CD4-positive, alpha-beta T cell (primary cell): Measurements from ENCODE around the gene EID2. TPM values are rescaled to one million over a fixed set of nuclear protein-coding genes. Genes with fewer than 3 reads are reported as not detected.

Source experiments
- ATAC-seq: fragments of 200-7000 bp; cut with Tn5 transposase; one replicate; pipeline ENCODE4 v1.10.0; 2022; ENCODE audit warnings: mild to moderate bottlenecking; ENCODE audit not compliant: poor library complexity
- CTCF ChIA-PET: fragments of 350-600 bp; sonication (Branson Sonifier 250); formaldehyde crosslinking; loops from one replicate; lab custom pipeline; 2021; ENCODE audit warnings: antibody characterized with exemption, inconsistent platforms; lab: Charles Lee
- POLR2A ChIA-PET: fragments of 350-600 bp; sonication (Branson Sonifier 250); formaldehyde crosslinking; loops from one replicate; lab custom pipeline; 2021; ENCODE audit warnings: antibody characterized with exemption, inconsistent platforms; lab: Charles Lee
- DNase-seq, 14 experiments: peaks; one replicate each; pipeline ENCODE4 v3.0.0-alpha.2; 2013 to 2020; ENCODE audit warnings: mixed read lengths in 2 of 14
- H3K27ac ChIP-seq, 2 donors: one replicate each; pipeline versions ENCODE4 v1.5.1 to v1.7.0; 2013; ENCODE audit warnings: low read length in 2 of 2, low read depth in 1 of 2, mild to moderate bottlenecking in 1 of 2
- H3K27me3 ChIP-seq, 2 experiments: 1 replicate in 1 of 2; 2 replicates in 1 of 2; pipeline versions ENCODE4 v1.6.1 to v1.7.0; 2013; ENCODE audit warnings: low read length in 2 of 2, control low read depth in 1 of 2, mild to moderate bottlenecking in 1 of 2, moderate library complexity in 1 of 2; ENCODE audit not compliant: insufficient read depth in 2 of 2, control insufficient read depth in 1 of 2
- H3K36me3 ChIP-seq: one replicate; pipeline ENCODE4 v1.6.1; 2013; ENCODE audit warnings: low read length, control low read depth; ENCODE audit not compliant: insufficient read depth
- H3K4me1 ChIP-seq: one replicate; pipeline ENCODE4 v1.6.1; 2013; ENCODE audit warnings: low read length, control low read depth; ENCODE audit not compliant: insufficient read depth
- H3K4me3 ChIP-seq: one replicate; pipeline ENCODE4 v1.5.1; 2013; ENCODE audit warnings: mild to moderate bottlenecking, low read length, moderate library complexity
- H3K9me3 ChIP-seq, 2 experiments: 1 replicate in 1 of 2; 2 replicates in 1 of 2; pipeline versions ENCODE4 v1.6.1 to v1.7.0; 2013; ENCODE audit warnings: low read length in 2 of 2, mild to moderate bottlenecking in 2 of 2, control low read depth in 1 of 2, moderate library complexity in 1 of 2; ENCODE audit not compliant: control insufficient read depth in 1 of 2, insufficient read depth in 1 of 2
- H3K27ac Mint-ChIP-seq: one replicate; pipeline ENCODE4 v1.8.0; 2020; ENCODE audit warnings: mixed read lengths
- H3K27me3 Mint-ChIP-seq: one replicate; pipeline ENCODE4 v1.8.0; 2021; ENCODE audit warnings: mixed read lengths
- H3K36me3 Mint-ChIP-seq: one replicate; pipeline ENCODE4 v1.8.0; 2021; ENCODE audit warnings: low read depth, mixed read lengths
- H3K4me1 Mint-ChIP-seq: one replicate; pipeline ENCODE4 v1.8.0; 2021; ENCODE audit warnings: low read depth, mixed read lengths
- H3K4me3 Mint-ChIP-seq: one replicate; pipeline ENCODE4 v1.8.0; 2020; ENCODE audit warnings: mild to moderate bottlenecking, mixed read lengths
- H3K9me3 Mint-ChIP-seq: one replicate; pipeline ENCODE4 v1.8.0; 2020; ENCODE audit warnings: mixed read lengths
- CTCF ChIP-seq: fragments of 200-600 bp; IDR thresholded peaks from one replicate; pipeline ENCODE4 v1.8.0; 2022; ENCODE audit warnings: antibody characterized with exemption, mild to moderate bottlenecking
- intact Hi-C, 2 experiments: fragments of 100-400 bp; cut with DNase I in 1 of 2; cut with micrococcal nuclease in 1 of 2; formaldehyde crosslinking; loops; one replicate each; pipeline versions ENCODE4 v1.15.1 to v1.9.0; 2023 to 2025; cut with DNase I, micrococcal nuclease
- total RNA-seq, 174 experiments: library from RNA in 2 of 174; stranded (reverse) in 2 of 174; gene quantifications; one replicate each; pipeline ENCODE4 v1.2.3 and lab custom pipeline; 2021 to 2026

EID2 gene
- total RNA-seq, 2 experiments from 2014 or later, result 17.2 to 18.1 TPM

DNA sequence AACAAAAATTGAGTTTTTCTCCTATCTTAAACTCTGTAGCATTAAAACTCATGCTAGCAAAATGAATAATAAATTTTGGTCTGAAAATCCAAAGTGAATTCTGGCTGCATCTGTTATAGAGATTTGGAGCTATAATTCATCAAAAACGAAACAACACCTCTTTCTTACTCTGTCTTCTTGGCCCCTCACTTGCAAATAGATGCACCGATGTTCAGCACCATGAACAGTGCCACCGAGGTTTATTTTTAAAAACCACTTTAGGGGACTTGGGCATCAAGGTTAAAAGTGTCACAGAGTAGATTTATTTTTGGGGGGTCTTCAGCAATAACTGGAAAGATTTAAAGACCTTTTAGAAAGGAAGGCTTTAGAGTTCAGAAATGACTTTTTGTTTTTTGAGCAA, 26.1 kb upstream of the EID2 start:
- Histone ChIP-seq H3K4me1 (no peaks in the 10 kb centered on the region), H3K4me3 (no peak overlapping the region), H3K27me3 (peaks cover 4 to 7% of the 10 kb centered on the region in 2 experiments), H3K27ac (no peak overlapping the region), H3K36me3 (no peaks in the 10 kb centered on the region), H3K9me3 (no peaks in the 10 kb centered on the region)
- no peaks in the 10 kb centered on the region for H3K4me1 Mint-ChIP-seq
- H3K9me3 Mint-ChIP-seq, result no peaks in the 10 kb centered on the region
- no peaks in the 10 kb centered on the region for H3K36me3 Mint-ChIP-seq
- no peak for TF ChIP-seq CTCF
- H3K27ac Mint-ChIP-seq, result no peak overlapping the region
- intact Hi-C loops, result no loop called here
- ATAC-seq (no peak), DNase-seq (no peak)
- POLR2A ChIA-PET, result no interaction called here
- CTCF ChIA-PET, result no interaction called here
- H3K27me3 Mint-ChIP-seq, result peaks cover 12% of the 10 kb centered on the region
- H3K4me3 Mint-ChIP-seq, result no peak overlapping the region

DNA sequence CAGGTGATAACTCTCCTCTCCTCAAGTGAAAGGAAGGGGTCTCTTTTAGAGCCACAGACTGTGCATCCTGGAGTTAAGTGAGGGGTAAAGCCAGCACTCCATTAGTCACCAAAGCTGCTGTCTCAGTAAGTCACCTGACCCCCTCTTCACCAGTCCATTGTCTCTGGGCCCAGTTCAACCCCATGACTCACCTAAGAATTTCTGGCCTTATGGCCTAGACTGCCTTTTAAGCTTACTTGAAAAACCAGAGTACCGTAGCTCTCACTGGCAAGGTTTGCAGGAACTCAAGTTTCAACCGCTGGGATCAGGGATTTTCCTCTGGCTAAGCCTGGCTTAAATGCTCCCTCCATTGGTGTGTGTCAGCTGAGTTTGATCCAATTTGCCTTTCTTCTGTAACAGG, 23.4 kb upstream of the EID2 start:
- no peak overlapping the region for H3K27ac ChIP-seq
- ChIA-PET POLR2A (no interaction called here), CTCF (interaction anchor here (0.6 kb wide), 1 partner anchor 1886 kb away, joined by 3 read pairs; no protein-coding TSS in a partner anchor)
- H3K36me3 ChIP-seq, result no peaks in the 10 kb centered on the region
- no peak for ATAC-seq
- no peak for TF ChIP-seq CTCF
- H3K4me3 ChIP-seq, result no peak overlapping the region
- no peak for DNase-seq
- H3K36me3 Mint-ChIP-seq, result no peaks in the 10 kb centered on the region
- intact Hi-C loops, result no loop called here
- no peaks in the 10 kb centered on the region for H3K27me3 ChIP-seq
- no peak overlapping the region for H3K4me3 Mint-ChIP-seq
- H3K27me3 Mint-ChIP-seq, result no peaks in the 10 kb centered on the region
- no peak overlapping the region for H3K27ac Mint-ChIP-seq
- H3K9me3 ChIP-seq, result no peaks in the 10 kb centered on the region
- peaks cover 10% of the 10 kb centered on the region for H3K4me1 ChIP-seq
- peaks cover 6% of the 10 kb centered on the region for H3K4me1 Mint-ChIP-seq
- no peaks in the 10 kb centered on the region for H3K9me3 Mint-ChIP-seq

GRCh38 chr19:39558624-39559117, 18.7 kb upstream of the EID2 start:
- H3K36me3 Mint-ChIP-seq, result no peaks in the 10 kb centered on the region
- no peaks in the 10 kb centered on the region for H3K9me3 Mint-ChIP-seq
- peak overlapping the region; percentile 80 for H3K27ac Mint-ChIP-seq
- Histone ChIP-seq H3K9me3 (no peaks in the 10 kb centered on the region), H3K4me3 (peak overlapping the region; percentile 36), H3K36me3 (no peaks in the 10 kb centered on the region), H3K4me1 (peaks cover 14% of the 10 kb centered on the region), H3K27ac (peak overlapping the region; percentile 26 to 43), H3K27me3 (no peaks in the 10 kb centered on the region)
- no peaks in the 10 kb centered on the region for H3K27me3 Mint-ChIP-seq
- no peak for TF ChIP-seq CTCF
- peak; percentile 78 for ATAC-seq
- H3K4me3 Mint-ChIP-seq, result peak overlapping the region; percentile 72
- ChIA-PET POLR2A (no interaction called here), CTCF (no interaction called here)
- peaks cover 14% of the 10 kb centered on the region for H3K4me1 Mint-ChIP-seq
- DNase-seq, result peak in 5 of 14 experiments; percentile 10 to 68 (median 46)
- intact Hi-C loops, result loop anchor here in 1 of 2 experiments (10.0 kb wide), 1 partner anchor 286 kb away; the partner anchor contains the start of gene FBL
